DOHH2 (cell line): ENCODE data around the gene RASGEF1C.

Source experiments
- H3F3A ChIP-seq: fragments of 200-600 bp; sonication (generic), shearing (Covaris generic); 2 replicates; pipeline ENCODE4 v1.6.0; 2016; ENCODE audit warnings: antibody characterized with exemption, mild to moderate bottlenecking; ENCODE audit not compliant: control insufficient read depth, insufficient read depth
- H3K27ac ChIP-seq: fragments of 200-600 bp; sonication (generic); 2 replicates; pipeline ENCODE4 v1.5.1; 2014; ENCODE audit warnings: low read depth, mild to moderate bottlenecking, low read length, moderate library complexity
- H3K27me3 ChIP-seq: fragments of 200-600 bp; sonication (generic); 2 replicates; pipeline ENCODE4 v1.6.1; 2014; ENCODE audit warnings: mild to moderate bottlenecking, low read length, mixed read lengths; ENCODE audit not compliant: control insufficient read depth
- H3K36me3 ChIP-seq: fragments of 200-600 bp; sonication (generic); 2 replicates; pipeline ENCODE4 v1.6.1; 2014; ENCODE audit warnings: mild to moderate bottlenecking, low read length, moderate library complexity, mixed read lengths; ENCODE audit not compliant: control insufficient read depth
- H3K4me1 ChIP-seq: fragments of 200-600 bp; sonication (generic); 2 replicates; pipeline ENCODE4 v1.6.1; 2014; ENCODE audit warnings: mild to moderate bottlenecking, low read length, mixed read lengths; ENCODE audit not compliant: control insufficient read depth
- H3K4me2 ChIP-seq: fragments of 200-600 bp; sonication (generic); 2 replicates; pipeline ENCODE4 v1.6.0; 2014; ENCODE audit warnings: mild to moderate bottlenecking, low read length, moderate library complexity
- H3K4me3 ChIP-seq: fragments of 200-600 bp; sonication (generic); 2 replicates; pipeline ENCODE4 v1.5.1; 2014; ENCODE audit warnings: mild to moderate bottlenecking, low read length, mixed read lengths
- H3K79me2 ChIP-seq: fragments of 200-600 bp; sonication (generic); 2 replicates; pipeline ENCODE4 v1.6.1; 2014; ENCODE audit warnings: mild to moderate bottlenecking, low read length, mixed read lengths; ENCODE audit not compliant: control insufficient read depth
- H3K9me2 ChIP-seq: fragments of 200-600 bp; sonication (generic); replicated peaks from 2 replicates; pipeline ENCODE4 v1.6.1; 2014; ENCODE audit warnings: mild to moderate bottlenecking, low read length, mixed read lengths; ENCODE audit not compliant: control insufficient read depth
- H3K9me3 ChIP-seq: fragments of 200-600 bp; sonication (generic); 2 replicates; pipeline ENCODE4 v1.6.1; 2014; ENCODE audit warnings: antibody characterized with exemption, low read length, mixed read lengths; ENCODE audit not compliant: control insufficient read depth, insufficient read depth
- H4K20me1 ChIP-seq: fragments of 200-600 bp; sonication (generic); 2 replicates; pipeline ENCODE4 v1.6.0; 2014; ENCODE audit warnings: low read depth, mild to moderate bottlenecking, antibody characterized with exemption, low read length, moderate library complexity; ENCODE audit not compliant: control insufficient read depth, insufficient read depth
- EZH2phosphoT487 ChIP-seq: fragments of 200-600 bp; sonication (generic); IDR thresholded peaks from 2 replicates; pipeline ENCODE4 v1.6.1; 2017; ENCODE audit warnings: borderline replicate concordance, mild to moderate bottlenecking, antibody characterized with exemption, low read length, moderate library complexity, mixed read lengths
- TF ChIP-seq, protein P1 (sequence below): fragments of 200-600 bp; sonication (generic); IDR thresholded peaks from one replicate; pipeline ENCODE4 v1.5.1; 2014; ENCODE audit warnings: antibody characterized with exemption, mild to moderate bottlenecking, low read depth, low read length; ENCODE audit not compliant: poor library complexity, severe bottlenecking

RASGEF1C gene

DNA sequence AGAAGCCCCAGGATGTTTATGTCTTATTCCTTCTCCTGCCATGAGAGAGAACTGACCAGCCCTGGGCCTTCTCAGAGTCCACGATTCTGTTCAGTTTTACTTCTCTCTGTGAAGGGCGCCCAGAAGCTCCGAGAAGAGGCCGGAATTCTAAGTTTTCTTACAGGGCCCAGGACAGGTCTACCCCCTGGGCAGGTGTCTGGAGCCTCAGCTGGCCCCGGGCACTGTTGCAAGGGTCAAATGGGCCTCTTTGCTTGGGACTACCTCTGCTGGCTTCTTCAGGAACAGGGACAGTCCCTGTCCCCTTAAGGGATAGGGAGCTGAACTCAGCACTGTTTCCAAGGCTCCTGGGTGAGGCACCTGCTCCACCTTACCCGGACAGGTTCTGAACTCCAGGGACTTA lies 55.0 kb downstream of the RASGEF1C start:
- H3K9me3 ChIP-seq, result no peaks in the 10 kb centered on the region
- no peaks in the 10 kb centered on the region for H3K4me1 ChIP-seq
- H3K27ac ChIP-seq, result no peak overlapping the region
- no peaks in the 10 kb centered on the region for H3K27me3 ChIP-seq
- no peaks in the 10 kb centered on the region for H3K9me2 ChIP-seq
- H3K4me3 ChIP-seq, result no peak overlapping the region
- no peaks in the 10 kb centered on the region for H4K20me1 ChIP-seq
- no peaks in the 10 kb centered on the region for H3K79me2 ChIP-seq
- H3K4me2 ChIP-seq, result no peak overlapping the region
- no peak for TF ChIP-seq EZH2phosphoT487
- TF ChIP-seq, protein P1, sequence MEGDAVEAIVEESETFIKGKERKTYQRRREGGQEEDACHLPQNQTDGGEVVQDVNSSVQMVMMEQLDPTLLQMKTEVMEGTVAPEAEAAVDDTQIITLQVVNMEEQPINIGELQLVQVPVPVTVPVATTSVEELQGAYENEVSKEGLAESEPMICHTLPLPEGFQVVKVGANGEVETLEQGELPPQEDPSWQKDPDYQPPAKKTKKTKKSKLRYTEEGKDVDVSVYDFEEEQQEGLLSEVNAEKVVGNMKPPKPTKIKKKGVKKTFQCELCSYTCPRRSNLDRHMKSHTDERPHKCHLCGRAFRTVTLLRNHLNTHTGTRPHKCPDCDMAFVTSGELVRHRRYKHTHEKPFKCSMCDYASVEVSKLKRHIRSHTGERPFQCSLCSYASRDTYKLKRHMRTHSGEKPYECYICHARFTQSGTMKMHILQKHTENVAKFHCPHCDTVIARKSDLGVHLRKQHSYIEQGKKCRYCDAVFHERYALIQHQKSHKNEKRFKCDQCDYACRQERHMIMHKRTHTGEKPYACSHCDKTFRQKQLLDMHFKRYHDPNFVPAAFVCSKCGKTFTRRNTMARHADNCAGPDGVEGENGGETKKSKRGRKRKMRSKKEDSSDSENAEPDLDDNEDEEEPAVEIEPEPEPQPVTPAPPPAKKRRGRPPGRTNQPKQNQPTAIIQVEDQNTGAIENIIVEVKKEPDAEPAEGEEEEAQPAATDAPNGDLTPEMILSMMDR, result no peak
- no peaks in the 10 kb centered on the region for H3K36me3 ChIP-seq
- H3F3A ChIP-seq, result no peaks in the 10 kb centered on the region

- H3K4me2 ChIP-seq, result no peak overlapping the region
- no peaks in the 10 kb centered on the region for H3K9me2 ChIP-seq
- H3K4me3 ChIP-seq, result no peak overlapping the region
- H3K27ac ChIP-seq, result no peak overlapping the region
- H3K4me1 ChIP-seq, result no peaks in the 10 kb centered on the region
- TF ChIP-seq, protein P1, result no peak
- no peak for TF ChIP-seq EZH2phosphoT487
- H3K79me2 ChIP-seq, result no peaks in the 10 kb centered on the region
- no peaks in the 10 kb centered on the region for H3K9me3 ChIP-seq
- H3K36me3 ChIP-seq, result no peaks in the 10 kb centered on the region
- H3K27me3 ChIP-seq, result no peaks in the 10 kb centered on the region
- no peaks in the 10 kb centered on the region for H3F3A ChIP-seq
- H4K20me1 ChIP-seq, result no peaks in the 10 kb centered on the region
These were observed 55.9 kb downstream of the RASGEF1C start for GRCh38 chr5:180153099-180153498.

DNA sequence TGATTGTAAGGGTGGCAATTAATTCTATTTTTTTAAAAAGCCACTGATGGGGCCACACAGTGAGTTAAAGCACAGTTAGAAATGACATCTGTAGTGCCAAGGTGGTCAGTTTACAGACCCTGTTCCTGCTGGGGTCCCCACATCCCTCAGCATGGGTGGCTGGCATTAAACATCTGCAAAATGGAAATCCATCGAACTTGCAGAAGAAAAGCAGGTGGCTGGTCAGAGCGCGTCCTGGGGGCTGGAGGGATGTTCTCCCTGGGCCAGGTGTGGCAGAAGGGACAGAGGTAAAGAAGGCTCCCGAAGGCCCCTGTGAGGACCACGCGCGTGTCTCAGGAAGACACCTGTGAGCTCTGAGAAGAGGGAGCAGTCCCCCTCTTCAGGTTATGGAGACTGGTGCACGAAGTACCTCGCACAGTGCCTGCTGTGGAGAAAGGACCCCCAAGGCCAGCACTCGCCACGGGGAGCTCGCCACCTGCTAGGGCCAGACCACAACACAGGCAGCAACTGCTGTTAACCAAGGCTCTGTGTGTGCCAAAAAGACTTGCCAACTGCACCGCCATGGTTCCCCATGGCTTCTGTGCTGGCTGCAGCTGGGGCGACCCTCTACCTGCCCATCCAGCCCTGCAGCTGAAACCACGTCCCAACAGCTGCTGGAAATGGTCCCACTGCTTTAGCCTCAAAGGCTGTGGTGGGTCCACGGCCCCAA lies 65.2 kb downstream of the RASGEF1C start:
- H3K27ac ChIP-seq, result no peak overlapping the region
- H3K36me3 ChIP-seq, result no peaks in the 10 kb centered on the region
- H4K20me1 ChIP-seq, result no peaks in the 10 kb centered on the region
- no peaks in the 10 kb centered on the region for H3K4me1 ChIP-seq
- H3K27me3 ChIP-seq, result peaks cover 3% of the 10 kb centered on the region; the same call in 1 of the 2 replicates
- no peak for TF ChIP-seq EZH2phosphoT487
- TF ChIP-seq, protein P1, result no peak
- no peaks in the 10 kb centered on the region for H3K9me2 ChIP-seq
- H3K79me2 ChIP-seq, result no peaks in the 10 kb centered on the region
- H3K9me3 ChIP-seq, result peaks cover 8% of the 10 kb centered on the region
- H3F3A ChIP-seq, result no peaks in the 10 kb centered on the region
- H3K4me3 ChIP-seq, result no peak overlapping the region
- H3K4me2 ChIP-seq, result no peak overlapping the region
